Mammary epithelial cell (primary cell): ENCODE measurements around the gene DDX51.

ENCODE experiments used
- EZH2 ChIP-seq: IDR thresholded peaks from 2 replicates; pipeline ENCODE4 v1.6.1; 2012; ENCODE audit warnings: low read length, inconsistent platforms, borderline replicate concordance
- TF ChIP-seq, protein P1 (sequence below), 2 donors: IDR thresholded peaks in 1 of 2; conservative IDR thresholded peaks in 1 of 2; 2 replicates each; pipeline ENCODE4 v1.5.1; 2011 to 2012; ENCODE audit warnings: inconsistent platforms in 2 of 2, low read length in 2 of 2, mild to moderate bottlenecking in 2 of 2, control low read depth in 1 of 2, low read depth in 1 of 2; ENCODE audit not compliant: insufficient read depth in 1 of 2; ENCODE audit errors: extremely low read depth in 1 of 2

DNA sequence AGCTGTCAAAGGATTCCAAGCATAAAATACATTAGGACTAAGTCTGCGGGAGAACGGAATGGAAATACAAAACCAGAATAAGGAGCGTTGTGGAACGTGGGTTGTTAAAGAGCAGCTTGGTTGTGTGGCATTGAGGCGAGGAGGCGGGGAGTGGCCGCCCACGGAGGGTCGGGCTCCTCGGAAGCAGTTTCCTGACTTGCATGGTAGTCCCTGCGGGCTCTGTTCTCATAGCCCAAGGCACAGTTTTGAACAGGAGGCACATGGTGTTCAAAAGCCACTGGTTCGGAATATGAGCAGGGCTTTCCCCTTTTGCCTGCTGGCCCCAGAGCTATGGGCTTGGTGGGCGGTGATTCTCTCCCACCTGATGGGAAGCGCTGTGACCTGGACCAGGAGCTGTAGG is 12.2 kb downstream of the DDX51 start:
- TF ChIP-seq, protein P1, sequence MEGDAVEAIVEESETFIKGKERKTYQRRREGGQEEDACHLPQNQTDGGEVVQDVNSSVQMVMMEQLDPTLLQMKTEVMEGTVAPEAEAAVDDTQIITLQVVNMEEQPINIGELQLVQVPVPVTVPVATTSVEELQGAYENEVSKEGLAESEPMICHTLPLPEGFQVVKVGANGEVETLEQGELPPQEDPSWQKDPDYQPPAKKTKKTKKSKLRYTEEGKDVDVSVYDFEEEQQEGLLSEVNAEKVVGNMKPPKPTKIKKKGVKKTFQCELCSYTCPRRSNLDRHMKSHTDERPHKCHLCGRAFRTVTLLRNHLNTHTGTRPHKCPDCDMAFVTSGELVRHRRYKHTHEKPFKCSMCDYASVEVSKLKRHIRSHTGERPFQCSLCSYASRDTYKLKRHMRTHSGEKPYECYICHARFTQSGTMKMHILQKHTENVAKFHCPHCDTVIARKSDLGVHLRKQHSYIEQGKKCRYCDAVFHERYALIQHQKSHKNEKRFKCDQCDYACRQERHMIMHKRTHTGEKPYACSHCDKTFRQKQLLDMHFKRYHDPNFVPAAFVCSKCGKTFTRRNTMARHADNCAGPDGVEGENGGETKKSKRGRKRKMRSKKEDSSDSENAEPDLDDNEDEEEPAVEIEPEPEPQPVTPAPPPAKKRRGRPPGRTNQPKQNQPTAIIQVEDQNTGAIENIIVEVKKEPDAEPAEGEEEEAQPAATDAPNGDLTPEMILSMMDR (conservative IDR thresholded peaks at IDR 0.05 in 1 of 2, IDR thresholded peaks at IDR 0.05 in 1 of 2; ENCODE audit: extremely low read depth in 1 of 2, insufficient read depth in 1 of 2, low read depth in 1 of 2, low read length in 2 of 2) = no peak
- TF ChIP-seq EZH2 = no peak
